Spleen (tissue), 11 donors: Measurements from ENCODE around the gene FSTL1. TPM values are rescaled to one million over a fixed set of nuclear protein-coding genes. Genes with fewer than 3 reads are reported as not detected.

Experiments used
- DNase-seq: peaks from one replicate; pipeline ENCODE4 v3.0.0-alpha.2; 2020
- H3K27ac ChIP-seq, 8 donors: fragments of 200-600 bp; sonication (generic) in 7 of 8; 1 replicate in 4 of 8; 2 replicates in 4 of 8; pipeline versions ENCODE4 v1.5.0 to v1.8.0; 2016 to 2021; ENCODE audit warnings: inconsistent platforms in 4 of 8, mild to moderate bottlenecking in 4 of 8, moderate library complexity in 1 of 8
- H3K27me3 ChIP-seq, 7 donors: fragments of 200-600 bp; sonication (generic) in 6 of 7; replicated peaks in 1 of 7; 1 replicate in 4 of 7; 2 replicates in 3 of 7; pipeline versions ENCODE4 v1.5.0 to v1.8.0; 2016 to 2021; ENCODE audit warnings: inconsistent platforms in 3 of 7, mild to moderate bottlenecking in 1 of 7
- H3K36me3 ChIP-seq, 6 donors: fragments of 200-600 bp; sonication (generic) in 5 of 6; 1 replicate in 4 of 6; 2 replicates in 2 of 6; pipeline versions ENCODE4 v1.5.0 to v1.8.0; 2016 to 2021; ENCODE audit warnings: inconsistent platforms in 2 of 6
- H3K4me1 ChIP-seq, 6 donors: fragments of 200-600 bp; sonication (generic) in 5 of 6; 1 replicate in 3 of 6; 2 replicates in 3 of 6; pipeline versions ENCODE4 v1.5.0 to v1.8.0; 2016 to 2021; ENCODE audit warnings: inconsistent platforms in 3 of 6
- H3K4me3 ChIP-seq, 8 donors: fragments of 200-600 bp; sonication (generic) in 7 of 8; 1 replicate in 4 of 8; 2 replicates in 4 of 8; pipeline versions ENCODE4 v1.5.0 to v1.8.0; 2016 to 2021; ENCODE audit warnings: inconsistent platforms in 4 of 8, mild to moderate bottlenecking in 4 of 8, moderate library complexity in 2 of 8
- H3K9me3 ChIP-seq, 8 donors: fragments of 200-600 bp; sonication (generic) in 7 of 8; 1 replicate in 4 of 8; 2 replicates in 4 of 8; pipeline versions ENCODE4 v1.5.0 to v1.8.0; 2016 to 2021; ENCODE audit warnings: inconsistent platforms in 4 of 8
- POLR2A ChIP-seq, 3 donors: fragments of 450-650 bp; IDR thresholded peaks; one replicate each; pipeline ENCODE4 v1.5.1; 2017; ENCODE audit warnings: antibody characterized with exemption in 3 of 3, mild to moderate bottlenecking in 1 of 3
- POLR2AphosphoS5 ChIP-seq, 3 donors: sonication (generic); formaldehyde crosslinking; IDR thresholded peaks; one replicate each; pipeline ENCODE4 v1.5.1; 2017; ENCODE audit warnings: antibody characterized with exemption in 3 of 3
- WGBS, 5 donors: extraction: QIAGEN DNeasy Blood & Tissue Kit in 3 of 5; methylation state at CpG; one replicate each; pipeline versions ENCODE4 v1.1.5 to v1.1.7; 2013 to 2018; 5-methylcytosine and 5-hydroxymethylcytosine counted together
- intact Hi-C: fragments of 100-400 bp; cut with DNase I; formaldehyde crosslinking; loops from one replicate; pipeline ENCODE4 v1.15.0; 2023; ENCODE audit warnings: low total_unique reads
- polyA plus RNA-seq, 3 donors: library from polyadenylated mRNA; stranded (reverse); fragments of 200-250 nt; gene quantifications; one replicate each; pipeline ENCODE4 v1.2.1, GENCODE V29; 2013
- total RNA-seq, 7 donors: library from RNA; depleted of rRNA in 3 of 7; stranded (reverse); fragments of >200 nt in 3 of 7; fragmentation: NEBNext Ultra II Directional in 4 of 7; extraction: Animal tissue kit (Norgen Biotek cat#: 25700) in 4 of 7; gene quantifications; one replicate each; pipeline versions ENCODE4 v1.1.0 to v1.2.1, GENCODE V29; 2016 to 2021
- TF ChIP-seq, protein P1 (sequence below), 11 experiments: fragments of 200-600 bp in 7 of 11; fragments of 450-650 bp in 4 of 11; sonication (generic) in 4 of 11; IDR thresholded peaks in 8 of 11; conservative IDR thresholded peaks in 3 of 11; 1 replicate in 7 of 11; 2 replicates in 4 of 11; pipeline versions ENCODE4 v1.4.0 to v1.8.0; 2016 to 2021; ENCODE audit warnings: antibody characterized with exemption in 11 of 11, inconsistent platforms in 4 of 11, mild to moderate bottlenecking in 1 of 11
- donor health status: healthy with polysubstance abuse.
- donor health status: DM: no; HTN: no; CAD: no; lungs with moderate emphysema.
- donor health status: DM: no; HTN: no; CAD: no.
- donor health status: Bipolar disorder and iron deficiency.
- donor health status: healthy.
- donor health status: DM: no; HTN: no; CAD: no.
- donor health status: DM: yes; HTN: yes; CAD: no.

Gene FSTL1
- total and polyA plus RNA-seq, 10 donors: 6.7 to 228 (median 99.3) TPM

- peaks cover 0 to 15% (median 6%) of the 10 kb centered on the region in 6 donors for H3K4me1 ChIP-seq
- TF ChIP-seq POLR2AphosphoS5 (IDR thresholded peaks at IDR 0.05): no peak
- TF ChIP-seq, protein P1, sequence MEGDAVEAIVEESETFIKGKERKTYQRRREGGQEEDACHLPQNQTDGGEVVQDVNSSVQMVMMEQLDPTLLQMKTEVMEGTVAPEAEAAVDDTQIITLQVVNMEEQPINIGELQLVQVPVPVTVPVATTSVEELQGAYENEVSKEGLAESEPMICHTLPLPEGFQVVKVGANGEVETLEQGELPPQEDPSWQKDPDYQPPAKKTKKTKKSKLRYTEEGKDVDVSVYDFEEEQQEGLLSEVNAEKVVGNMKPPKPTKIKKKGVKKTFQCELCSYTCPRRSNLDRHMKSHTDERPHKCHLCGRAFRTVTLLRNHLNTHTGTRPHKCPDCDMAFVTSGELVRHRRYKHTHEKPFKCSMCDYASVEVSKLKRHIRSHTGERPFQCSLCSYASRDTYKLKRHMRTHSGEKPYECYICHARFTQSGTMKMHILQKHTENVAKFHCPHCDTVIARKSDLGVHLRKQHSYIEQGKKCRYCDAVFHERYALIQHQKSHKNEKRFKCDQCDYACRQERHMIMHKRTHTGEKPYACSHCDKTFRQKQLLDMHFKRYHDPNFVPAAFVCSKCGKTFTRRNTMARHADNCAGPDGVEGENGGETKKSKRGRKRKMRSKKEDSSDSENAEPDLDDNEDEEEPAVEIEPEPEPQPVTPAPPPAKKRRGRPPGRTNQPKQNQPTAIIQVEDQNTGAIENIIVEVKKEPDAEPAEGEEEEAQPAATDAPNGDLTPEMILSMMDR (IDR thresholded peaks at IDR 0.05 in 8 of 11, conservative IDR thresholded peaks at IDR 0.05 in 3 of 11): no peak
- no peak for TF ChIP-seq POLR2A (IDR thresholded peaks at IDR 0.05)
- intact Hi-C loops: no loop called here
These were observed 13.2 kb downstream of the FSTL1 start for GRCh38 chr3:120437559-120437958.

GRCh38 chr3:120436523-120437050 lies 14.2 kb downstream of the FSTL1 start:
- Histone ChIP-seq H3K36me3 (no peaks in the 10 kb centered on the region), H3K9me3 (no peaks in the 10 kb centered on the region), H3K27me3 (no peaks in the 10 kb centered on the region), H3K4me1 (peaks cover 0 to 15% (median 6%) of the 10 kb centered on the region in 6 donors), H3K27ac (no peak overlapping the region), H3K4me3 (no peak overlapping the region)
- WGBS, 5 donors: 88 to 93% (median 90%) methylated on average over 4 of the region's 4 CpGs
- intact Hi-C loops: no loop called here
- no peak for TF ChIP-seq POLR2A (IDR thresholded peaks at IDR 0.05)
- DNase-seq: no peak

More at GRCh38 chr3:120437559-120437958, 13.2 kb downstream of the FSTL1 start:
- Histone ChIP-seq H3K4me3 (no peak overlapping the region), H3K27me3 (no peaks in the 10 kb centered on the region), H3K36me3 (no peaks in the 10 kb centered on the region), H3K27ac (no peak overlapping the region), H3K9me3 (no peaks in the 10 kb centered on the region)
- WGBS, 5 donors: 89 to 94% (median 93%) methylated on average over 2 of the region's 2 CpGs
- DNase-seq: no peak

GRCh38 chr3:120435621-120436020 lies 15.2 kb downstream of the FSTL1 start:
- TF ChIP-seq, protein P1 (IDR thresholded peaks at IDR 0.05 in 8 of 11, conservative IDR thresholded peaks at IDR 0.05 in 3 of 11): no peak
- no peak for TF ChIP-seq POLR2A (IDR thresholded peaks at IDR 0.05)
- TF ChIP-seq POLR2AphosphoS5 (IDR thresholded peaks at IDR 0.05): no peak

GRCh38 chr3:120433662-120434331 lies 17.0 kb downstream of the FSTL1 start:
- TF ChIP-seq POLR2AphosphoS5 (IDR thresholded peaks at IDR 0.05): no peak
- TF ChIP-seq, protein P1 (IDR thresholded peaks at IDR 0.05 in 8 of 11, conservative IDR thresholded peaks at IDR 0.05 in 3 of 11): no peak
- no peak for TF ChIP-seq POLR2A (IDR thresholded peaks at IDR 0.05)
- 87 to 100% (median 94%) methylated on average over 4 of the region's 4 CpGs for WGBS, 5 donors
- H3K36me3 ChIP-seq: peaks cover 0 to 3% (median 0%) of the 10 kb centered on the region in 6 donors
- peaks cover 0 to 15% (median 5%) of the 10 kb centered on the region in 6 donors for H3K4me1 ChIP-seq
- H3K9me3 ChIP-seq: no peaks in the 10 kb centered on the region
- no peaks in the 10 kb centered on the region for H3K27me3 ChIP-seq
- no peak for DNase-seq
- intact Hi-C loops: no loop called here
- no peak overlapping the region for H3K4me3 ChIP-seq
- H3K27ac ChIP-seq: no peak overlapping the region

More at GRCh38 chr3:120435621-120436020, 15.2 kb downstream of the FSTL1 start:
- no peak overlapping the region for H3K4me3 ChIP-seq
- no peaks in the 10 kb centered on the region for H3K9me3 ChIP-seq
- H3K4me1 ChIP-seq: peaks cover 0 to 15% (median 9%) of the 10 kb centered on the region in 6 donors
- H3K36me3 ChIP-seq: peaks cover 0 to 3% (median 0%) of the 10 kb centered on the region in 6 donors
- H3K27ac ChIP-seq: peak overlapping the region in 1 of 8 donors; percentile 10
- 47 to 57% (median 53%) methylated on average over 4 of the region's 4 CpGs for WGBS, 5 donors
- intact Hi-C loops: no loop called here
- DNase-seq: no peak
- H3K27me3 ChIP-seq: no peaks in the 10 kb centered on the region
